HepG2 (cell line): ENCODE measurements around the gene PYGO1. TPM values are rescaled to one million over a fixed set of nuclear protein-coding genes. Genes with fewer than 3 reads are reported as not detected.
A peak's percentile ranks its signal among the peaks of the same experiment; 100 is the strongest.

Experiments
- CREB1 ChIP-seq, 2 experiments: fragments of 450-650 bp in 1 of 2; IDR thresholded peaks; 2 replicates each; pipeline ENCODE4 v1.6.1; 2016 to 2017; ENCODE audit warnings: control low read depth in 1 of 2, mild to moderate bottlenecking in 1 of 2, missing compliant biosample characterization in 1 of 2, missing genetic modification characterization in 1 of 2
- HMGXB4 ChIP-seq, 2 experiments: sonication (generic) in 1 of 2; formaldehyde crosslinking in 1 of 2; IDR thresholded peaks; 2 replicates each; pipeline versions ENCODE4 v1.4.0 to v1.6.1; 2018 to 2020; ENCODE audit warnings: missing genetic modification reagents in 2 of 2, borderline replicate concordance in 1 of 2, low read depth in 1 of 2, mild to moderate bottlenecking in 1 of 2, missing biosample characterization in 1 of 2
- MAFG ChIP-seq: sonication (generic); formaldehyde crosslinking; IDR thresholded peaks from 2 replicates; pipeline ENCODE4 v1.5.1; 2020; ENCODE audit warnings: mild to moderate bottlenecking, missing genetic modification reagents
- SOX6 ChIP-seq, 2 experiments: fragments of 450-650 bp in 1 of 2; sonication (generic) in 1 of 2; formaldehyde crosslinking in 1 of 2; IDR thresholded peaks; 2 replicates each; pipeline versions ENCODE4 v1.4.0 to v1.6.1; 2017 to 2020; ENCODE audit warnings: antibody characterized with exemption in 1 of 2, mild to moderate bottlenecking in 1 of 2, missing genetic modification reagents in 1 of 2
- ZBED4 ChIP-seq: sonication (generic); formaldehyde crosslinking; IDR thresholded peaks from 2 replicates; pipeline ENCODE4 v1.4.0; 2020; ENCODE audit warnings: missing genetic modification reagents, borderline replicate concordance
- ZBTB20 ChIP-seq: sonication (generic); formaldehyde crosslinking; IDR thresholded peaks from 2 replicates; pipeline ENCODE4 v1.8.1; 2023; ENCODE audit warnings: missing genetic modification reagents, low read depth, mild to moderate bottlenecking, borderline replicate concordance
- ZNF556 ChIP-seq: sonication (generic); formaldehyde crosslinking; IDR thresholded peaks from 2 replicates; pipeline ENCODE4 v1.4.0; 2020; ENCODE audit warnings: mild to moderate bottlenecking, missing genetic modification reagents, borderline replicate concordance
- ZNF776 ChIP-seq: sonication (generic); formaldehyde crosslinking; IDR thresholded peaks from 2 replicates; pipeline ENCODE4 v1.4.0; 2020; ENCODE audit warnings: mild to moderate bottlenecking, missing genetic modification reagents
- ZNF790 ChIP-seq: sonication (generic); formaldehyde crosslinking; IDR thresholded peaks from 2 replicates; pipeline ENCODE4 v1.8.0; 2022; ENCODE audit warnings: missing genetic modification reagents, mild to moderate bottlenecking, borderline replicate concordance
- ZNF816 ChIP-seq: sonication (generic); formaldehyde crosslinking; IDR thresholded peaks from 2 replicates; pipeline ENCODE4 v1.8.0; 2022; ENCODE audit warnings: missing genetic modification reagents, mild to moderate bottlenecking, borderline replicate concordance
- polyA plus RNA-seq, 8 experiments: library from polyadenylated mRNA; depleted of rRNA in 3 of 8; stranded (reverse) in 7 of 8; unstranded in 1 of 8; fragments of >200 nt; fragmentation: Illumina TruSeq in 4 of 8; extraction: Trizol in 4 of 8; gene quantifications; 2 replicates each; pipeline versions ENCODE4 v1.2.1 to v1.2.3, GENCODE V29; 2011 to 2016; ENCODE audit warnings: low read depth in 4 of 8, missing spikeins in 1 of 8, mixed read lengths in 1 of 8; ENCODE audit not compliant: insufficient read depth in 1 of 8
- total RNA-seq, 5 experiments: library from RNA; depleted of rRNA; stranded (reverse); fragments of >200 nt; fragmentation: Illumina TruSeq; extraction: Trizol; gene quantifications; 2 replicates each; pipeline ENCODE4 v1.2.3, GENCODE V29; 2016; ENCODE audit warnings: low read depth in 1 of 5
- TF ChIP-seq, protein P1 (sequence below): sonication (generic); formaldehyde crosslinking; IDR thresholded peaks from 2 replicates; pipeline ENCODE4 v1.4.0; 2020; ENCODE audit warnings: missing genetic modification reagents
- TF ChIP-seq, protein P2 (sequence below): sonication (generic); formaldehyde crosslinking; IDR thresholded peaks from 2 replicates; pipeline ENCODE4 v1.8.1; 2023; ENCODE audit warnings: mild to moderate bottlenecking, inconsistent platforms, moderate library complexity, missing genetic modification reagents, borderline replicate concordance
- TF ChIP-seq, protein P3 (sequence below): sonication (generic); formaldehyde crosslinking; IDR thresholded peaks from 2 replicates; pipeline ENCODE4 v1.4.0; 2020; ENCODE audit warnings: missing genetic modification reagents

The PYGO1 gene
- total and polyA plus RNA-seq, 2 of the 13 experiments (the other 11 are each of a cell fraction or from before 2014, with no cell fraction given), result 1.1 to 1.8 TPM

- TF ChIP-seq ZBED4 (CRISPR knock-in tag) (no peak), ZNF556 (CRISPR knock-in tag) (no peak), ZBTB20 (CRISPR knock-in tag) (no peak), MAFG (no peak), SOX6 (IDR thresholded peaks at IDR 0.05) (no peak), SOX6 (CRISPR knock-in tag; IDR thresholded peaks at IDR 0.05) (no peak), HMGXB4 (CRISPR knock-in tag; IDR thresholded peaks at IDR 0.05; ENCODE audit: borderline replicate concordance in 1 of 2, low read depth in 1 of 2) (no peak), ZNF790 (CRISPR knock-in tag) (no peak), ZNF776 (CRISPR knock-in tag) (no peak), ZNF816 (CRISPR knock-in tag) (no peak), CREB1 (IDR thresholded peaks at IDR 0.05) (no peak), CREB1 (CRISPR knock-in tag; IDR thresholded peaks at IDR 0.05) (no peak)
- TF ChIP-seq, protein P1, sequence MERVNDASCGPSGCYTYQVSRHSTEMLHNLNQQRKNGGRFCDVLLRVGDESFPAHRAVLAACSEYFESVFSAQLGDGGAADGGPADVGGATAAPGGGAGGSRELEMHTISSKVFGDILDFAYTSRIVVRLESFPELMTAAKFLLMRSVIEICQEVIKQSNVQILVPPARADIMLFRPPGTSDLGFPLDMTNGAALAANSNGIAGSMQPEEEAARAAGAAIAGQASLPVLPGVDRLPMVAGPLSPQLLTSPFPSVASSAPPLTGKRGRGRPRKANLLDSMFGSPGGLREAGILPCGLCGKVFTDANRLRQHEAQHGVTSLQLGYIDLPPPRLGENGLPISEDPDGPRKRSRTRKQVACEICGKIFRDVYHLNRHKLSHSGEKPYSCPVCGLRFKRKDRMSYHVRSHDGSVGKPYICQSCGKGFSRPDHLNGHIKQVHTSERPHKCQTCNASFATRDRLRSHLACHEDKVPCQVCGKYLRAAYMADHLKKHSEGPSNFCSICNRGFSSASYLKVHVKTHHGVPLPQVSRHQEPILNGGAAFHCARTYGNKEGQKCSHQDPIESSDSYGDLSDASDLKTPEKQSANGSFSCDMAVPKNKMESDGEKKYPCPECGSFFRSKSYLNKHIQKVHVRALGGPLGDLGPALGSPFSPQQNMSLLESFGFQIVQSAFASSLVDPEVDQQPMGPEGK (CRISPR knock-in tag), result 0 out of 2 replicates have a peak, but pooled peaks have one; percentile 6
- TF ChIP-seq, protein P2, sequence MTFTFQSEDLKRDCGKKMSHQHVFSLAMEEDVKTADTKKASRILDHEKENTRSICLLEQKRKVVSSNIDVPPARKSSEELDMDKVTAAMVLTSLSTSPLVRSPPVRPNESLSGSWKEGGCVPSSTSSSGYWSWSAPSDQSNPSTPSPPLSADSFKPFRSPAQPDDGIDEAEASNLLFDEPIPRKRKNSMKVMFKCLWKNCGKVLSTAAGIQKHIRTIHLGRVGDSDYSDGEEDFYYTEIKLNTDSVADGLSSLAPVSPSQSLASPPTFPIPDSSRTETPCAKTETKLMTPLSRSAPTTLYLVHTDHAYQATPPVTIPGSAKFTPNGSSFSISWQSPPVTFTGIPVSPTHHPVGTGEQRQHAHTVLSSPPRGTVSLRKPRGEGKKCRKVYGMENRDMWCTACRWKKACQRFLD (CRISPR knock-in tag), result no peak
- TF ChIP-seq, protein P3, sequence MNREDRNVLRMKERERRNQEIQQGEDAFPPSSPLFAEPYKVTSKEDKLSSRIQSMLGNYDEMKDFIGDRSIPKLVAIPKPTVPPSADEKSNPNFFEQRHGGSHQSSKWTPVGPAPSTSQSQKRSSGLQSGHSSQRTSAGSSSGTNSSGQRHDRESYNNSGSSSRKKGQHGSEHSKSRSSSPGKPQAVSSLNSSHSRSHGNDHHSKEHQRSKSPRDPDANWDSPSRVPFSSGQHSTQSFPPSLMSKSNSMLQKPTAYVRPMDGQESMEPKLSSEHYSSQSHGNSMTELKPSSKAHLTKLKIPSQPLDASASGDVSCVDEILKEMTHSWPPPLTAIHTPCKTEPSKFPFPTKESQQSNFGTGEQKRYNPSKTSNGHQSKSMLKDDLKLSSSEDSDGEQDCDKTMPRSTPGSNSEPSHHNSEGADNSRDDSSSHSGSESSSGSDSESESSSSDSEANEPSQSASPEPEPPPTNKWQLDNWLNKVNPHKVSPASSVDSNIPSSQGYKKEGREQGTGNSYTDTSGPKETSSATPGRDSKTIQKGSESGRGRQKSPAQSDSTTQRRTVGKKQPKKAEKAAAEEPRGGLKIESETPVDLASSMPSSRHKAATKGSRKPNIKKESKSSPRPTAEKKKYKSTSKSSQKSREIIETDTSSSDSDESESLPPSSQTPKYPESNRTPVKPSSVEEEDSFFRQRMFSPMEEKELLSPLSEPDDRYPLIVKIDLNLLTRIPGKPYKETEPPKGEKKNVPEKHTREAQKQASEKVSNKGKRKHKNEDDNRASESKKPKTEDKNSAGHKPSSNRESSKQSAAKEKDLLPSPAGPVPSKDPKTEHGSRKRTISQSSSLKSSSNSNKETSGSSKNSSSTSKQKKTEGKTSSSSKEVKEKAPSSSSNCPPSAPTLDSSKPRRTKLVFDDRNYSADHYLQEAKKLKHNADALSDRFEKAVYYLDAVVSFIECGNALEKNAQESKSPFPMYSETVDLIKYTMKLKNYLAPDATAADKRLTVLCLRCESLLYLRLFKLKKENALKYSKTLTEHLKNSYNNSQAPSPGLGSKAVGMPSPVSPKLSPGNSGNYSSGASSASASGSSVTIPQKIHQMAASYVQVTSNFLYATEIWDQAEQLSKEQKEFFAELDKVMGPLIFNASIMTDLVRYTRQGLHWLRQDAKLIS (CRISPR knock-in tag), result no peak
Observed at GRCh38 chr15:55588070-55588814, at the start of gene PYGO1 (continued).
